ENCODE results near the gene DDX3X. TPM values are rescaled to one million over a fixed set of nuclear protein-coding genes. Genes with fewer than 3 reads are reported as not detected.
"Not testable (repeated sequence)": the region's sequence is repeated elsewhere in the genome, so short reads cannot be mapped to it uniquely, and the experiment has no call there.

Gene DDX3X
- total RNA-seq, 1 experiment from 2014 or later: 338 TPM

DNA sequence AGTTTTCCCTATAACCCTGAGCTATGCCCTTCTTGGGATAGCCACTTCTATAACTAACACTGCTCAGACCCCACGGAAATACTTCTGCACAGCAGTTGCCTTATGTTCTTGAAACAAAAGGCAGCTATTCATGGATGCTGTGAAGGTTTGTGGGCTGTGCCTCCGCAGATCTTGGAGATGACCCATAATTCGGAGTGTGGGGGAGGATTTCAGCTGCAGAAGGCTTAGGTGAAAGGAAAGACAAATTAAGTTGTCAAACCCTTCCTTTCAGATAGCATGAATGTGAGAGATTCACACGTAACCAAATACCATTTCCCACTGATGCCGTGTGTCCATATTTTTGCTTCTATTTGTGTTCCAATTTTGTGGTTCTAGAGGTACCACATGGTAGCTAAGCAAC is 75.0 kb downstream of the DDX3X start:
- TF ChIP-seq, protein P1, sequence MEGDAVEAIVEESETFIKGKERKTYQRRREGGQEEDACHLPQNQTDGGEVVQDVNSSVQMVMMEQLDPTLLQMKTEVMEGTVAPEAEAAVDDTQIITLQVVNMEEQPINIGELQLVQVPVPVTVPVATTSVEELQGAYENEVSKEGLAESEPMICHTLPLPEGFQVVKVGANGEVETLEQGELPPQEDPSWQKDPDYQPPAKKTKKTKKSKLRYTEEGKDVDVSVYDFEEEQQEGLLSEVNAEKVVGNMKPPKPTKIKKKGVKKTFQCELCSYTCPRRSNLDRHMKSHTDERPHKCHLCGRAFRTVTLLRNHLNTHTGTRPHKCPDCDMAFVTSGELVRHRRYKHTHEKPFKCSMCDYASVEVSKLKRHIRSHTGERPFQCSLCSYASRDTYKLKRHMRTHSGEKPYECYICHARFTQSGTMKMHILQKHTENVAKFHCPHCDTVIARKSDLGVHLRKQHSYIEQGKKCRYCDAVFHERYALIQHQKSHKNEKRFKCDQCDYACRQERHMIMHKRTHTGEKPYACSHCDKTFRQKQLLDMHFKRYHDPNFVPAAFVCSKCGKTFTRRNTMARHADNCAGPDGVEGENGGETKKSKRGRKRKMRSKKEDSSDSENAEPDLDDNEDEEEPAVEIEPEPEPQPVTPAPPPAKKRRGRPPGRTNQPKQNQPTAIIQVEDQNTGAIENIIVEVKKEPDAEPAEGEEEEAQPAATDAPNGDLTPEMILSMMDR (conservative IDR thresholded peaks at IDR 0.05): no peak
- no peak overlapping the region for H3K14ac ChIP-seq (ENCODE audit: insufficient read depth, low read length)
- no peaks in the 10 kb centered on the region for H3K79me2 ChIP-seq (ENCODE audit: insufficient read depth, low read length)
- no peak overlapping the region for H2AFZ ChIP-seq (ENCODE audit: low read length)
- no peak overlapping the region for H3T11ph ChIP-seq (ENCODE audit: low read length)
- no peaks in the 10 kb centered on the region for H3K23me2 ChIP-seq (ENCODE audit: insufficient read length, low read depth, low read length, poor library complexity, severe bottlenecking)
- Mint-ChIP-seq H3K4me1 (peaks cover 0 to 4% of the 10 kb centered on the region in 2 experiments; a peak in 1 of 4 replicates), H3K27ac (no peak overlapping the region), H3K4me3 (no peak overlapping the region), H3K27me3 (ENCODE audit: low read depth) (no peaks in the 10 kb centered on the region), H3K36me3 (ENCODE audit: insufficient read depth in 1 of 3, low read depth in 3 of 3) (peaks cover under 1 to 5% (median under 1%) of the 10 kb centered on the region in 3 experiments), H3K9me3 (peaks cover 61% of the 10 kb centered on the region in 2 experiments)
- H3K79me1 ChIP-seq (ENCODE audit: insufficient read depth, low read depth, low read length, poor library complexity, severe bottlenecking): no peaks in the 10 kb centered on the region
- H3K56ac ChIP-seq (ENCODE audit: insufficient read length, low read depth, low read length): no peak overlapping the region
- no peak overlapping the region for H2BK20ac ChIP-seq (ENCODE audit: low read depth, low read length, poor library complexity, severe bottlenecking)
- no peak overlapping the region for H3K23ac ChIP-seq (ENCODE audit: insufficient read length, low read depth, low read length)
- H2AK5ac ChIP-seq (ENCODE audit: insufficient read length, low read length): no peak overlapping the region
- no peak overlapping the region for H2BK120ac ChIP-seq (ENCODE audit: low read depth, low read length, poor library complexity, severe bottlenecking)
- no peak overlapping the region for H2BK15ac ChIP-seq (ENCODE audit: low read depth, low read length)
- H3K9ac ChIP-seq (ENCODE audit: extremely low read depth, insufficient read length, low read length): no peak overlapping the region
- no CpG with 5 or more reads among the region's 5 CpGs for WGBS (ENCODE audit: extremely low coverage, insufficient read length, low lambda C conversion rate)
- no peak overlapping the region for H4K91ac ChIP-seq (ENCODE audit: insufficient read length, low read depth, low read length)
- no peaks in the 10 kb centered on the region for H3K4me1 ChIP-seq (ENCODE audit: insufficient read depth, low read length)
- no peak for DNase-seq
- H3K4me2 ChIP-seq (ENCODE audit: insufficient read depth, insufficient read length, low read length): no peak overlapping the region
- H4K8ac ChIP-seq (replicated peaks; ENCODE audit: insufficient read length, low read depth, low read length): no peak overlapping the region
- H3K4ac ChIP-seq (ENCODE audit: low read depth, low read length): no peak overlapping the region
- no peak overlapping the region for H3K27ac ChIP-seq (ENCODE audit: insufficient read length, low read depth, low read length)
- no peaks in the 10 kb centered on the region for H4K20me1 ChIP-seq (ENCODE audit: control insufficient read depth, insufficient read depth, insufficient read length)
- no peak overlapping the region for H2BK12ac ChIP-seq (ENCODE audit: insufficient read length, low read depth, low read length)
- no peaks in the 10 kb centered on the region for H3K9me3 ChIP-seq (ENCODE audit: control insufficient read depth, low read depth, low read length)
- H2BK5ac ChIP-seq (ENCODE audit: insufficient read length, low read length): no peak overlapping the region
- H3K27me3 ChIP-seq (ENCODE audit: insufficient read depth, low read length): no peaks in the 10 kb centered on the region
- no peak overlapping the region for H3K18ac ChIP-seq (ENCODE audit: insufficient read length, low read depth, low read length)
- no peak overlapping the region for H4K5ac ChIP-seq (ENCODE audit: insufficient read length, low read depth, low read length)

DNA sequence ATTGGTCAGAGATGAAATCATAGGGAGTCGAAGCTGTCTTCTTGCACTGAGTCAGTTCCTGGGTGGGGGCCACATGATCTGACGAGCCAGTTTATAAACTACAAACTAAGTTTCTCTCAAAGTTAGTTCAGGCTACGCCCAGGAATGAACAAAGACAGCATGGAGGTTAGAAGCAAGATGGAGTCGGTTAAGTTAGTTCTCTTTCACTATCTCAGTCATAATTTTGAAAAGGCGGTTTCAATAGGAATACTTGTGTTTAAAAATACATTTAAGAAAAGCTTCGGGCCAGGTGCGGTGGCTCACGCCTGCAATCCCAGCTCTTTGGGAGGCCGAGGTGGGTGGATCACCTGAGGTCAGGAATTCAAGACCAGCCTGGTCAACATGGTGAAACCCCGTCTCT is 77.3 kb downstream of the DDX3X start:
- H3K18ac ChIP-seq (ENCODE audit: insufficient read length, low read depth, low read length); H3K23me2 ChIP-seq (ENCODE audit: insufficient read length, low read depth, low read length, poor library complexity, severe bottlenecking); H3K27me3 Mint-ChIP-seq (ENCODE audit: low read depth); H3K4me1 ChIP-seq (ENCODE audit: insufficient read depth, low read length); H3K36me3 Mint-ChIP-seq (ENCODE audit: insufficient read depth in 1 of 3, low read depth in 3 of 3); H3K23ac ChIP-seq (ENCODE audit: insufficient read length, low read depth, low read length); H3K4me3 Mint-ChIP-seq; H2BK20ac ChIP-seq (ENCODE audit: low read depth, low read length, poor library complexity, severe bottlenecking); H2BK5ac ChIP-seq (ENCODE audit: insufficient read length, low read length); H4K20me1 ChIP-seq (ENCODE audit: control insufficient read depth, insufficient read depth, insufficient read length); H2BK12ac ChIP-seq (ENCODE audit: insufficient read length, low read depth, low read length); H3K4me1 Mint-ChIP-seq; H3K27me3 ChIP-seq (ENCODE audit: insufficient read depth, low read length); H4K5ac ChIP-seq (ENCODE audit: insufficient read length, low read depth, low read length); H3K27ac ChIP-seq (ENCODE audit: insufficient read length, low read depth, low read length); H4K8ac ChIP-seq (replicated peaks; ENCODE audit: insufficient read length, low read depth, low read length); H3K9ac ChIP-seq (ENCODE audit: extremely low read depth, insufficient read length, low read length); H3K56ac ChIP-seq (ENCODE audit: insufficient read length, low read depth, low read length); H3K14ac ChIP-seq (ENCODE audit: insufficient read depth, low read length); H3K27ac Mint-ChIP-seq; H2BK120ac ChIP-seq (ENCODE audit: low read depth, low read length, poor library complexity, severe bottlenecking); DNase-seq; H2BK15ac ChIP-seq (ENCODE audit: low read depth, low read length); H3K4ac ChIP-seq (ENCODE audit: low read depth, low read length); H4K91ac ChIP-seq (ENCODE audit: insufficient read length, low read depth, low read length); H3K79me1 ChIP-seq (ENCODE audit: insufficient read depth, low read depth, low read length, poor library complexity, severe bottlenecking); H3K79me2 ChIP-seq (ENCODE audit: insufficient read depth, low read length); H3K4me2 ChIP-seq (ENCODE audit: insufficient read depth, insufficient read length, low read length); H2AK5ac ChIP-seq (ENCODE audit: insufficient read length, low read length); H3T11ph ChIP-seq (ENCODE audit: low read length); H2AFZ ChIP-seq (ENCODE audit: low read length); H3K9me3 ChIP-seq (ENCODE audit: control insufficient read depth, low read depth, low read length): not testable (repeated sequence)
- no CpG with 5 or more reads among the region's 10 CpGs for WGBS (ENCODE audit: extremely low coverage, insufficient read length, low lambda C conversion rate)
- peaks cover 58 to 60% of the 10 kb centered on the region in 2 experiments for H3K9me3 Mint-ChIP-seq
